Panc1 (cell line): ENCODE measurements around the gene MAP4K2. TPM values are rescaled to one million over a fixed set of nuclear protein-coding genes. Genes with fewer than 3 reads are reported as not detected.

Experiments used
- ATAC-seq: fragments of 200-7000 bp; cut with Tn5 transposase; 2 replicates; pipeline ENCODE4 v1.9.1; 2020; ENCODE audit warnings: mild to moderate bottlenecking, moderate library complexity
- BruUV-seq: library from RNA; stranded (reverse); fragments of 400-500 nt; replicated peaks from 2 replicates; lab custom pipeline; 2021; lab: Mats Ljungman, UMichigan
- CTCF ChIA-PET: fragments of 300-600 bp; sonication (Branson Sonifier 250); formaldehyde crosslinking; loops from one replicate; lab custom pipeline; 2022; ENCODE audit warnings: antibody characterized with exemption; lab: Charles Lee
- POLR2A ChIA-PET: fragments of 300-600 bp; sonication (Branson Sonifier 250); formaldehyde crosslinking; loops from one replicate; lab custom pipeline; 2022; ENCODE audit warnings: antibody characterized with exemption; lab: Charles Lee
- DNase-seq: peaks from one replicate; pipeline ENCODE4 v3.0.0-alpha.2; 2010; ENCODE audit warnings: low read depth, low spot score
- H3K27ac ChIP-seq: 2 replicates; pipeline ENCODE4 v1.5.1; 2011; ENCODE audit warnings: mild to moderate bottlenecking, low read length, inconsistent platforms
- H3K27me3 ChIP-seq: fragments of 200-500 bp; sonication (Bioruptor generic); 2 replicates; pipeline ENCODE4 v1.6.0; 2014; ENCODE audit warnings: low read length, inconsistent platforms; ENCODE audit not compliant: control insufficient read depth, insufficient read depth
- H3K36me3 ChIP-seq: fragments of 200-500 bp; sonication (Bioruptor generic); 2 replicates; pipeline ENCODE4 v1.5.1; 2014; ENCODE audit warnings: inconsistent platforms, mild to moderate bottlenecking, low read length, moderate library complexity; ENCODE audit not compliant: control insufficient read depth, insufficient read depth
- H3K4me1 ChIP-seq: 2 replicates; pipeline ENCODE4 v1.5.1; 2011; ENCODE audit warnings: inconsistent platforms, mild to moderate bottlenecking, low read length, moderate library complexity; ENCODE audit not compliant: control insufficient read depth, insufficient read depth
- H3K4me3 ChIP-seq, 2 experiments: 2 replicates each; pipeline ENCODE4 v1.5.1; 2011 to 2012; ENCODE audit warnings: low read depth in 2 of 2, low read length in 2 of 2, mild to moderate bottlenecking in 2 of 2, inconsistent platforms in 1 of 2, moderate library complexity in 1 of 2
- H3K9me3 ChIP-seq: fragments of 200-500 bp; sonication (Bioruptor generic); 2 replicates; pipeline ENCODE4 v1.5.1; 2014; ENCODE audit warnings: low read depth, mild to moderate bottlenecking, inconsistent platforms, low read length, moderate library complexity; ENCODE audit not compliant: control insufficient read depth, insufficient read depth
- POLR2AphosphoS5 ChIP-seq: IDR thresholded peaks from 2 replicates; pipeline ENCODE4 v1.6.1; 2012; ENCODE audit warnings: mild to moderate bottlenecking, low read depth, low read length, moderate library complexity
- REST ChIP-seq, 2 experiments: IDR thresholded peaks; 2 replicates each; pipeline ENCODE4 v1.6.1; 2011 to 2012; ENCODE audit warnings: low read depth in 2 of 2, control low read depth in 1 of 2, low read length in 1 of 2, mild to moderate bottlenecking in 1 of 2, moderate library complexity in 1 of 2; ENCODE audit not compliant: insufficient read depth in 1 of 2
- SIN3A ChIP-seq: IDR thresholded peaks from 2 replicates; pipeline ENCODE4 v1.6.1; 2012; ENCODE audit warnings: low read depth, mild to moderate bottlenecking, low read length, moderate library complexity, borderline replicate concordance; ENCODE audit not compliant: insufficient read depth
- TCF7L2 ChIP-seq: IDR thresholded peaks from 2 replicates; pipeline ENCODE4 v1.6.1; 2011; ENCODE audit warnings: mild to moderate bottlenecking, low read depth, low read length, inconsistent platforms
- in situ Hi-C: cut with HindIII; loops from 2 replicates; pipeline ENCODE4 v1.10.0; 2016; ENCODE audit warnings: low sequenced_read_pairs, low pct_unique_long_range_greater_than_20kb
- intact Hi-C: fragments of 100-400 bp; cut with micrococcal nuclease; formaldehyde crosslinking; loops from one replicate; pipeline ENCODE4 v1.10.0; 2022; ENCODE audit not compliant: unreplicated experiment
- total RNA-seq: library from RNA; stranded (reverse); gene quantifications from one replicate; pipeline ENCODE4 v1.2.1, GENCODE V29; 2021; ENCODE audit not compliant: unreplicated experiment
- TF ChIP-seq, protein P1 (sequence below): fragments of 450-650 bp; IDR thresholded peaks from 2 replicates; pipeline ENCODE4 v1.5.1; 2017; ENCODE audit warnings: mild to moderate bottlenecking

MAP4K2 gene
- total RNA-seq, 1 experiment from 2014 or later: 46.4 TPM

- no peak overlapping the region for H3K27ac ChIP-seq
- peaks cover 55% of the 10 kb centered on the region for H3K36me3 ChIP-seq
- no TSS peak for BruUV-seq
- peaks cover 24% of the 10 kb centered on the region for H3K4me1 ChIP-seq
- H3K4me3 ChIP-seq: no peak overlapping the region
- ATAC-seq: no peak
- in situ Hi-C loops: no loop called here
- TF ChIP-seq SIN3A: no peak
- TF ChIP-seq REST (IDR thresholded peaks at IDR 0.05; ENCODE audit: insufficient read depth in 1 of 2, low read depth in 2 of 2, low read length in 1 of 2): no peak
- TF ChIP-seq TCF7L2: no peak
- TF ChIP-seq, protein P1, sequence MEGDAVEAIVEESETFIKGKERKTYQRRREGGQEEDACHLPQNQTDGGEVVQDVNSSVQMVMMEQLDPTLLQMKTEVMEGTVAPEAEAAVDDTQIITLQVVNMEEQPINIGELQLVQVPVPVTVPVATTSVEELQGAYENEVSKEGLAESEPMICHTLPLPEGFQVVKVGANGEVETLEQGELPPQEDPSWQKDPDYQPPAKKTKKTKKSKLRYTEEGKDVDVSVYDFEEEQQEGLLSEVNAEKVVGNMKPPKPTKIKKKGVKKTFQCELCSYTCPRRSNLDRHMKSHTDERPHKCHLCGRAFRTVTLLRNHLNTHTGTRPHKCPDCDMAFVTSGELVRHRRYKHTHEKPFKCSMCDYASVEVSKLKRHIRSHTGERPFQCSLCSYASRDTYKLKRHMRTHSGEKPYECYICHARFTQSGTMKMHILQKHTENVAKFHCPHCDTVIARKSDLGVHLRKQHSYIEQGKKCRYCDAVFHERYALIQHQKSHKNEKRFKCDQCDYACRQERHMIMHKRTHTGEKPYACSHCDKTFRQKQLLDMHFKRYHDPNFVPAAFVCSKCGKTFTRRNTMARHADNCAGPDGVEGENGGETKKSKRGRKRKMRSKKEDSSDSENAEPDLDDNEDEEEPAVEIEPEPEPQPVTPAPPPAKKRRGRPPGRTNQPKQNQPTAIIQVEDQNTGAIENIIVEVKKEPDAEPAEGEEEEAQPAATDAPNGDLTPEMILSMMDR: no peak
- no peak for TF ChIP-seq POLR2AphosphoS5
- DNase-seq: no peak
- no peaks in the 10 kb centered on the region for H3K27me3 ChIP-seq
- intact Hi-C loops: no loop called here
- H3K9me3 ChIP-seq: no peaks in the 10 kb centered on the region
- CTCF ChIA-PET: no interaction called here
- POLR2A ChIA-PET: no interaction called here
These were observed 36.1 kb downstream of the MAP4K2 start for GRCh38 chr11:64766881-64767280.

- Histone ChIP-seq H3K36me3 (peaks cover 47% of the 10 kb centered on the region), H3K27ac (no peak overlapping the region), H3K27me3 (no peaks in the 10 kb centered on the region), H3K4me3 (no peak overlapping the region), H3K4me1 (peaks cover 26% of the 10 kb centered on the region), H3K9me3 (no peaks in the 10 kb centered on the region)
- no peak for DNase-seq
- intact Hi-C loops: no loop called here
- TF ChIP-seq POLR2AphosphoS5 (no peak), TCF7L2 (no peak), REST (IDR thresholded peaks at IDR 0.05; ENCODE audit: insufficient read depth in 1 of 2, low read depth in 2 of 2, low read length in 1 of 2) (no peak), SIN3A (no peak)
- TF ChIP-seq, protein P1: no peak
- POLR2A ChIA-PET: no interaction called here
- CTCF ChIA-PET: no interaction called here
- BruUV-seq: no TSS peak
- no peak for ATAC-seq
- in situ Hi-C loops: no loop called here
These were observed 37.0 kb downstream of the MAP4K2 start for GRCh38 chr11:64765851-64766665.
